Body of pancreas (tissue), 4 donors: ENCODE measurements around the gene STX8. TPM values are rescaled to one million over a fixed set of nuclear protein-coding genes. Genes with fewer than 3 reads are reported as not detected.
"Not testable (repeated sequence)": the region's sequence is repeated elsewhere in the genome, so short reads cannot be mapped to it uniquely, and the experiment has no call there.

Source experiments
- ATAC-seq: fragments of 150-250 bp; one replicate; pipeline ENCODE4 v1.9.1; 2016
- DNase-seq, 4 donors: peaks; one replicate each; pipeline ENCODE4 v3.0.0-alpha.2; 2019
- H3K27ac ChIP-seq, 4 donors: fragments of 200-600 bp; sonication (generic); 1 replicate in 3 of 4; 2 replicates in 1 of 4; pipeline versions ENCODE4 v1.5.1 to v1.6.1; 2016 to 2019; ENCODE audit warnings: mild to moderate bottlenecking in 1 of 4, mixed read lengths in 1 of 4, moderate library complexity in 1 of 4
- H3K27me3 ChIP-seq, 2 donors: fragments of 200-600 bp; sonication (generic); one replicate each; pipeline ENCODE4 v1.6.0; 2016; ENCODE audit warnings: mild to moderate bottlenecking in 1 of 2
- H3K36me3 ChIP-seq, 2 donors: fragments of 200-600 bp; sonication (generic); replicated peaks in 1 of 2; 2 replicates each; pipeline ENCODE4 v1.5.1; 2016; ENCODE audit warnings: low read depth in 2 of 2; ENCODE audit not compliant: insufficient read depth in 1 of 2
- H3K4me1 ChIP-seq: fragments of 200-600 bp; sonication (generic); one replicate; pipeline ENCODE4 v1.6.0; 2016
- H3K4me3 ChIP-seq, 2 donors: fragments of 200-600 bp; sonication (generic); 1 replicate in 1 of 2; 2 replicates in 1 of 2; pipeline ENCODE4 v1.5.1; 2016 to 2019
- H3K9me3 ChIP-seq, 3 donors: fragments of 200-600 bp; sonication (generic); 1 replicate in 2 of 3; 2 replicates in 1 of 3; pipeline ENCODE4 v1.5.1; 2016
- POLR2A ChIP-seq, 3 donors: fragments of 450-650 bp; IDR thresholded peaks; one replicate each; pipeline ENCODE4 v1.6.1; 2016; ENCODE audit warnings: antibody characterized with exemption in 3 of 3, mild to moderate bottlenecking in 2 of 3
- WGBS, 2 donors: methylation state at CpG; one replicate each; pipeline ENCODE4 v1.1.5; 2017; 5-methylcytosine and 5-hydroxymethylcytosine counted together
- intact Hi-C: fragments of 100-400 bp; cut with DNase I; formaldehyde crosslinking; loops from one replicate; pipeline ENCODE4 v1.15.1; 2023
- total RNA-seq, 2 donors: library from RNA; depleted of rRNA; stranded (reverse); fragments of >200 nt; gene quantifications; one replicate each; pipeline ENCODE4 v1.1.0, GENCODE V29; 2016
- TF ChIP-seq, protein P1 (sequence below), 7 experiments: fragments of 450-650 bp in 4 of 7; fragments of 200-600 bp in 3 of 7; sonication (generic) in 3 of 7; IDR thresholded peaks; one replicate each; pipeline ENCODE4 v1.5.1; 2016 to 2019; ENCODE audit warnings: antibody characterized with exemption in 7 of 7

Gene STX8
- total RNA-seq, 2 donors from 2014 or later: 32.2 to 37.6 TPM

DNA sequence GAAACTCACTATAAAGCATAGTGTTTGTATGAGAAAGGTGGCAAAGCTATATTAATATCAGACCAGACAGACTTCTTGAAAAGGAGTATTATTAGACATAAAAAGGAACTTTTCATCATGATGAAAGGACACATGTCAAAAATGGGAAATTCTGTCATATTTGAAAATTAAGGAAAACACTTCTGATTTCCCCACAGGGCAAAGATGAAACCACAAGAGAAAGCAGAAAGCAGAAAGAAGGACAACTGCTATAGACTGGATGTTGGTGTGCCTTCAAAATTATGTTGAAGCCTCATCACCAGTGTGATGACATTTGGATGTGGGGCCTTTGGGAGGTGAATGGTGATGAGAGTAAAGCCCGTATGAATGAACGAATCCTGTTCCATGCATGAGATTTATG, 193.0 kb downstream of the STX8 start:
- TF ChIP-seq, protein P1, sequence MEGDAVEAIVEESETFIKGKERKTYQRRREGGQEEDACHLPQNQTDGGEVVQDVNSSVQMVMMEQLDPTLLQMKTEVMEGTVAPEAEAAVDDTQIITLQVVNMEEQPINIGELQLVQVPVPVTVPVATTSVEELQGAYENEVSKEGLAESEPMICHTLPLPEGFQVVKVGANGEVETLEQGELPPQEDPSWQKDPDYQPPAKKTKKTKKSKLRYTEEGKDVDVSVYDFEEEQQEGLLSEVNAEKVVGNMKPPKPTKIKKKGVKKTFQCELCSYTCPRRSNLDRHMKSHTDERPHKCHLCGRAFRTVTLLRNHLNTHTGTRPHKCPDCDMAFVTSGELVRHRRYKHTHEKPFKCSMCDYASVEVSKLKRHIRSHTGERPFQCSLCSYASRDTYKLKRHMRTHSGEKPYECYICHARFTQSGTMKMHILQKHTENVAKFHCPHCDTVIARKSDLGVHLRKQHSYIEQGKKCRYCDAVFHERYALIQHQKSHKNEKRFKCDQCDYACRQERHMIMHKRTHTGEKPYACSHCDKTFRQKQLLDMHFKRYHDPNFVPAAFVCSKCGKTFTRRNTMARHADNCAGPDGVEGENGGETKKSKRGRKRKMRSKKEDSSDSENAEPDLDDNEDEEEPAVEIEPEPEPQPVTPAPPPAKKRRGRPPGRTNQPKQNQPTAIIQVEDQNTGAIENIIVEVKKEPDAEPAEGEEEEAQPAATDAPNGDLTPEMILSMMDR (IDR thresholded peaks at IDR 0.05): no peak
- TF ChIP-seq POLR2A (IDR thresholded peaks at IDR 0.05): no peak
- WGBS, 2 donors: 94 to 97% methylated on average over 2 of the region's 2 CpGs
- Histone ChIP-seq H3K9me3 (no peaks in the 10 kb centered on the region), H3K27me3 (no peaks in the 10 kb centered on the region), H3K27ac (no peak overlapping the region), H3K4me3 (no peak overlapping the region), H3K4me1 (no peaks in the 10 kb centered on the region), H3K36me3 (no peaks in the 10 kb centered on the region)
- ATAC-seq: no peak
- intact Hi-C loops: no loop called here
- DNase-seq: no peak

GRCh38 chr17:9381068-9381467, 194.6 kb downstream of the STX8 start:
- no peak for TF ChIP-seq POLR2A (IDR thresholded peaks at IDR 0.05)
- TF ChIP-seq, protein P1 (IDR thresholded peaks at IDR 0.05): no peak
- H3K9me3 ChIP-seq: no peaks in the 10 kb centered on the region
- H3K27ac ChIP-seq: no peak overlapping the region
- ATAC-seq (no peak), DNase-seq (no peak)
- intact Hi-C loops: no loop called here
- H3K36me3 ChIP-seq: no peaks in the 10 kb centered on the region
- no peaks in the 10 kb centered on the region for H3K4me1 ChIP-seq
- WGBS, 2 donors: 91 to 93% methylated on average over 2 of the region's 2 CpGs
- no peak overlapping the region for H3K4me3 ChIP-seq
- H3K27me3 ChIP-seq: no peaks in the 10 kb centered on the region

DNA sequence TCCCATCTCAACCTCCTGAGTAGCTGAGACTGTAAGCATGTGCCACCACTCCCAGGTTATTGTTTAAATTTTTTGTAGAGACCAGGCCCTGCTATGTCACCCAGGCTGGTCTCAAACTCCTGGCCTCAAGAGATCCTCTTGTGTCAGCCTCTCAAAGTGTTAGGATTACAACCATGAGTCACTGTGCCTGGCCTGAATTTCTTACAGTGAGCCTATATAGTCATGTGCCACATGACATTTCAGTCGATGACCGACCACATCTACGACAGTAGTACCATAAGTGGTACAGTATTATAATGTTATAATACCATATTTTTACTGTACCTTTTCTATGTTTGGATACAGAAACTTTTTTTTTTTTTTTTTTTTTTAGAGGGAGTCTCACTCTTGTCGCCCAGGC, 195.3 kb downstream of the STX8 start:
- no peak for ATAC-seq
- Histone ChIP-seq H3K27ac (no peak overlapping the region), H3K27me3 (no peaks in the 10 kb centered on the region), H3K36me3 (no peaks in the 10 kb centered on the region), H3K4me3 (no peak overlapping the region), H3K4me1 (no peaks in the 10 kb centered on the region), H3K9me3 (no peaks in the 10 kb centered on the region)
- no peak for TF ChIP-seq POLR2A (IDR thresholded peaks at IDR 0.05)
- TF ChIP-seq, protein P1 (IDR thresholded peaks at IDR 0.05): no peak
- DNase-seq: no peak
- WGBS, 2 donors: 92 to 98% methylated on average over 4 of the region's 4 CpGs
- intact Hi-C loops: no loop called here

DNA sequence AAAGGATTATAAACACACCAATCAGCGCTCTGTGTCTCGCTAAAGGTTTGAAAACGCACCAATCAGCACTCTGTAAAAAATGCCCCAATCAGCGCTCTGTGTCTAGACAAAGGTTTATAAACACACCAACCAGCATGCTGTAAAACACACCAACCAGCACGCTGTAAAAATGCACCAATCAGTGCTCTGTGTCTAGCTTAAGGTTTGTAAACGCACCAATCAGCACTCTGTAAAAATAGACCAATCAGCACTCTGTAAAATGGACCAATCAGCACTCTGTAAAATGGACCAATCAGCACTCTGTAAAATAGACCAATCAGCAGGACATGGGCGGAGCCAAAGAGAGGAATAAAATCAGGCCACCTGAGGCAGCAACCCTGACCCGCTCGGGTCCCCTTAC, 199.4 kb downstream of the STX8 start:
- intact Hi-C loops, H3K36me3 ChIP-seq, DNase-seq, H3K4me3 ChIP-seq, H3K9me3 ChIP-seq, H3K27me3 ChIP-seq, H3K27ac ChIP-seq, ATAC-seq, H3K4me1 ChIP-seq: not testable (repeated sequence)
- WGBS, 2 donors: 98% methylated on average over 9 of the region's 9 CpGs

GRCh38 chr17:9371019-9371418, 204.6 kb downstream of the STX8 start:
- Histone ChIP-seq H3K36me3 (no peaks in the 10 kb centered on the region), H3K27ac (no peak overlapping the region), H3K4me1 (no peaks in the 10 kb centered on the region), H3K4me3 (no peak overlapping the region), H3K9me3 (no peaks in the 10 kb centered on the region), H3K27me3 (no peaks in the 10 kb centered on the region)
- DNase-seq: no peak
- TF ChIP-seq, protein P1 (IDR thresholded peaks at IDR 0.05): no peak
- TF ChIP-seq POLR2A (IDR thresholded peaks at IDR 0.05): no peak
- peak; percentile 75 for ATAC-seq
- 58 to 66% methylated on average over 4 of the region's 4 CpGs for WGBS, 2 donors
- intact Hi-C loops: no loop called here
